ENCODE measurements around the gene KIF18B.

KIF18B gene

GRCh38 chr17:44908761-44909326 lies 38.7 kb downstream of the KIF18B start:
- peaks cover 36 to 63% (median 52%) of the 10 kb centered on the region in 10 experiments for H3K4me1 ChIP-seq
- no peak for TF ChIP-seq Cebpa-rat (IDR thresholded peaks at IDR 0.05)
- no peaks in the 10 kb centered on the region for H3K36me3 ChIP-seq
- H4K20me1 ChIP-seq, result peaks cover 0 to 24% (median 0%) of the 10 kb centered on the region in 11 experiments; a peak in 2 of 22 replicates
- no peak overlapping the region for H3K4me3 ChIP-seq
- peaks cover 29 to 41% (median 37%) of the 10 kb centered on the region in 11 experiments for H3K27me3 ChIP-seq
- H3K4me2 ChIP-seq, result peak overlapping the region; percentile 28 to 71 (median 52); a peak in 21 of 22 replicates
- no peaks in the 10 kb centered on the region for H3K9me3 ChIP-seq (replicated peaks in 1 of 11)
- H3K9ac ChIP-seq, result no peak overlapping the region
- no peak overlapping the region for H3K27ac ChIP-seq

- Histone ChIP-seq H3K27ac (no peak overlapping the region), H4K20me1 (peaks cover 0 to 24% (median 0%) of the 10 kb centered on the region in 11 experiments; a peak in 2 of 22 replicates), H3K9me3 (replicated peaks in 1 of 11) (no peaks in the 10 kb centered on the region), H3K27me3 (peaks cover 22 to 38% (median 33%) of the 10 kb centered on the region in 11 experiments), H3K4me2 (peak overlapping the region in 8 of 11 experiments; percentile 6 to 60 (median 36); a peak in 5 of 22 replicates), H3K4me3 (no peak overlapping the region), H3K36me3 (no peaks in the 10 kb centered on the region), H3K9ac (no peak overlapping the region), H3K4me1 (peaks cover 36 to 63% (median 52%) of the 10 kb centered on the region in 10 experiments)
- no peak for TF ChIP-seq Cebpa-rat (IDR thresholded peaks at IDR 0.05)
These were observed 39.7 kb downstream of the KIF18B start for GRCh38 chr17:44907729-44908470.

GRCh38 chr17:44906763-44907728 lies 40.5 kb downstream of the KIF18B start:
- Histone ChIP-seq H4K20me1 (peaks cover 0 to 19% (median 0%) of the 10 kb centered on the region in 11 experiments; a peak in 2 of 22 replicates), H3K27ac (no peak overlapping the region; a peak in 1 of 22 replicates), H3K36me3 (no peaks in the 10 kb centered on the region), H3K4me3 (no peak overlapping the region), H3K4me1 (peaks cover 36 to 63% (median 52%) of the 10 kb centered on the region in 10 experiments), H3K9ac (no peak overlapping the region), H3K4me2 (peak overlapping the region in 6 of 11 experiments; percentile 13 to 90 (median 74); a peak in 8 of 22 replicates), H3K9me3 (replicated peaks in 1 of 11) (no peaks in the 10 kb centered on the region), H3K27me3 (peaks cover 17 to 38% (median 33%) of the 10 kb centered on the region in 11 experiments)
- TF ChIP-seq Cebpa-rat (IDR thresholded peaks at IDR 0.05), result no peak

- Histone ChIP-seq H3K4me1 (peaks cover 32 to 57% (median 45%) of the 10 kb centered on the region in 10 experiments), H3K4me2 (peak overlapping the region in 7 of 11 experiments; percentile 17 to 90 (median 71); a peak in 13 of 22 replicates), H3K9me3 (replicated peaks in 1 of 11) (no peaks in the 10 kb centered on the region), H3K27me3 (peaks cover 8 to 38% (median 32%) of the 10 kb centered on the region in 11 experiments), H3K4me3 (no peak overlapping the region), H3K27ac (peak overlapping the region in 5 of 11 experiments; percentile 24 to 56 (median 42); a peak in 7 of 22 replicates), H3K9ac (no peak overlapping the region; a peak in 2 of 22 replicates), H3K36me3 (no peaks in the 10 kb centered on the region), H4K20me1 (peaks cover 0 to 10% (median 0%) of the 10 kb centered on the region in 11 experiments; a peak in 1 of 22 replicates)
- TF ChIP-seq Cebpa-rat (IDR thresholded peaks at IDR 0.05), result no peak
These were observed 41.4 kb downstream of the KIF18B start for GRCh38 chr17:44906010-44906646.

GRCh38 chr17:44905006-44906000 lies 42.3 kb downstream of the KIF18B start:
- Histone ChIP-seq H3K36me3 (no peaks in the 10 kb centered on the region), H3K9ac (no peak overlapping the region; a peak in 2 of 22 replicates), H3K27ac (peak overlapping the region in 5 of 11 experiments; percentile 24 to 56 (median 42); a peak in 8 of 22 replicates), H3K4me1 (peaks cover 27 to 61% (median 38%) of the 10 kb centered on the region in 10 experiments), H3K4me3 (no peak overlapping the region), H3K27me3 (peaks cover 0 to 38% (median 32%) of the 10 kb centered on the region in 11 experiments; a peak in 17 of 22 replicates), H3K4me2 (peak overlapping the region; percentile 4 to 90 (median 35); a peak in 16 of 22 replicates), H4K20me1 (peaks cover 0 to 2% (median 0%) of the 10 kb centered on the region in 11 experiments; a peak in 1 of 22 replicates), H3K9me3 (replicated peaks in 1 of 11) (no peaks in the 10 kb centered on the region)
- TF ChIP-seq Cebpa-rat (IDR thresholded peaks at IDR 0.05), result no peak

- no peak for TF ChIP-seq Cebpa-rat (IDR thresholded peaks at IDR 0.05)
- H3K36me3 ChIP-seq, result no peaks in the 10 kb centered on the region
- peak overlapping the region in 4 of 11 experiments; percentile 35 to 90 (median 82); a peak in 5 of 22 replicates for H3K4me2 ChIP-seq
- H3K4me1 ChIP-seq, result peaks cover 32 to 66% (median 44%) of the 10 kb centered on the region in 10 experiments
- H3K9ac ChIP-seq, result no peak overlapping the region
- peaks cover 0 to 40% (median 31%) of the 10 kb centered on the region in 11 experiments; a peak in 17 of 22 replicates for H3K27me3 ChIP-seq
- H3K27ac ChIP-seq, result no peak overlapping the region
- H3K4me3 ChIP-seq, result no peak overlapping the region
- no peaks in the 10 kb centered on the region for H3K9me3 ChIP-seq (replicated peaks in 1 of 11)
- H4K20me1 ChIP-seq, result no peaks in the 10 kb centered on the region
These were observed 43.3 kb downstream of the KIF18B start for GRCh38 chr17:44904001-44904984.
